DOHH2 (cell line): ENCODE results near the gene ZNF608.

Experiments used
- H3F3A ChIP-seq: fragments of 200-600 bp; sonication (generic), shearing (Covaris generic); 2 replicates; pipeline ENCODE4 v1.6.0; 2016; ENCODE audit warnings: antibody characterized with exemption, mild to moderate bottlenecking; ENCODE audit not compliant: control insufficient read depth, insufficient read depth
- H3K27ac ChIP-seq: fragments of 200-600 bp; sonication (generic); 2 replicates; pipeline ENCODE4 v1.5.1; 2014; ENCODE audit warnings: low read depth, mild to moderate bottlenecking, low read length, moderate library complexity
- H3K27me3 ChIP-seq: fragments of 200-600 bp; sonication (generic); 2 replicates; pipeline ENCODE4 v1.6.1; 2014; ENCODE audit warnings: mild to moderate bottlenecking, low read length, mixed read lengths; ENCODE audit not compliant: control insufficient read depth
- H3K36me3 ChIP-seq: fragments of 200-600 bp; sonication (generic); 2 replicates; pipeline ENCODE4 v1.6.1; 2014; ENCODE audit warnings: mild to moderate bottlenecking, low read length, moderate library complexity, mixed read lengths; ENCODE audit not compliant: control insufficient read depth
- H3K4me1 ChIP-seq: fragments of 200-600 bp; sonication (generic); 2 replicates; pipeline ENCODE4 v1.6.1; 2014; ENCODE audit warnings: mild to moderate bottlenecking, low read length, mixed read lengths; ENCODE audit not compliant: control insufficient read depth
- H3K4me2 ChIP-seq: fragments of 200-600 bp; sonication (generic); 2 replicates; pipeline ENCODE4 v1.6.0; 2014; ENCODE audit warnings: mild to moderate bottlenecking, low read length, moderate library complexity
- H3K4me3 ChIP-seq: fragments of 200-600 bp; sonication (generic); 2 replicates; pipeline ENCODE4 v1.5.1; 2014; ENCODE audit warnings: mild to moderate bottlenecking, low read length, mixed read lengths
- H3K79me2 ChIP-seq: fragments of 200-600 bp; sonication (generic); 2 replicates; pipeline ENCODE4 v1.6.1; 2014; ENCODE audit warnings: mild to moderate bottlenecking, low read length, mixed read lengths; ENCODE audit not compliant: control insufficient read depth
- H3K9me2 ChIP-seq: fragments of 200-600 bp; sonication (generic); replicated peaks from 2 replicates; pipeline ENCODE4 v1.6.1; 2014; ENCODE audit warnings: mild to moderate bottlenecking, low read length, mixed read lengths; ENCODE audit not compliant: control insufficient read depth
- H3K9me3 ChIP-seq: fragments of 200-600 bp; sonication (generic); 2 replicates; pipeline ENCODE4 v1.6.1; 2014; ENCODE audit warnings: antibody characterized with exemption, low read length, mixed read lengths; ENCODE audit not compliant: control insufficient read depth, insufficient read depth
- H4K20me1 ChIP-seq: fragments of 200-600 bp; sonication (generic); 2 replicates; pipeline ENCODE4 v1.6.0; 2014; ENCODE audit warnings: low read depth, mild to moderate bottlenecking, antibody characterized with exemption, low read length, moderate library complexity; ENCODE audit not compliant: control insufficient read depth, insufficient read depth
- CTCF ChIP-seq: fragments of 200-600 bp; sonication (generic); IDR thresholded peaks from one replicate; pipeline ENCODE4 v1.5.1; 2014; ENCODE audit warnings: antibody characterized with exemption, mild to moderate bottlenecking, low read depth, low read length; ENCODE audit not compliant: poor library complexity, severe bottlenecking
- EZH2phosphoT487 ChIP-seq: fragments of 200-600 bp; sonication (generic); IDR thresholded peaks from 2 replicates; pipeline ENCODE4 v1.6.1; 2017; ENCODE audit warnings: borderline replicate concordance, mild to moderate bottlenecking, antibody characterized with exemption, low read length, moderate library complexity, mixed read lengths

Gene ZNF608

DNA sequence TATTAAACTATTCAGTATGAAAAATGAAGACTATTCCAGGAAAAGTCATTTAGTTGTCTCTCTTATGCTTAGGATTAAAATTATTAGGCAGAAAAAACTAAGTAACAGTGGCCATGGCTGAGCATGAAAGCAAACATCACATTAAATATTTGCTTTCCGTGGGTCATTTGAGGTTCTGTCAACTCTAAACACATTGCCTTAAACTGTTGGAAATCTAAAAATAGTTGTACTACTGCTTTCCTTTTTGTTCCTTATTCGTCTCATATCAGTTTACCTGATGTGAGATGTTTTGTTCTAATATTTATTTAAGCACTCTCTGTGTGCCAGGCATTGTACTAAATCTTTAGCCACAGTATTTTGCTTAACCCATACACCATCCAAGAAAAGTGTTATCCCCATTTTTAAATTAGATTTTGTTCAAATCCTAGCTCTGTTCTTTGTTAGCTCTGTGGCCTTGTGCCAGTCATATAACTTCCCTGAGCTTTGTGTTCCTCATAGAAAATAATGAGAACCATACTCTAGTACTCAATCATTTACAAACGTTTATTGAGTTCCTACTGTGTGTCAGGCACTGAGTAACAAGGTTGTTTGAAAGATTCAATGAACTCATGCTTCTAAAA, 18.7 kb upstream of the ZNF608 start:
- peaks cover 16% of the 10 kb centered on the region for H3K4me1 ChIP-seq
- no peaks in the 10 kb centered on the region for H3K36me3 ChIP-seq
- no peaks in the 10 kb centered on the region for H4K20me1 ChIP-seq
- H3K27ac ChIP-seq, result no peak overlapping the region
- TF ChIP-seq CTCF (no peak), EZH2phosphoT487 (no peak)
- no peaks in the 10 kb centered on the region for H3K9me2 ChIP-seq
- no peaks in the 10 kb centered on the region for H3K79me2 ChIP-seq
- H3K9me3 ChIP-seq, result no peaks in the 10 kb centered on the region
- no peak overlapping the region for H3K4me3 ChIP-seq
- H3K27me3 ChIP-seq, result no peaks in the 10 kb centered on the region
- H3K4me2 ChIP-seq, result peak overlapping the region; percentile 16; the same call in 1 of the 2 replicates
- no peaks in the 10 kb centered on the region for H3F3A ChIP-seq

DNA sequence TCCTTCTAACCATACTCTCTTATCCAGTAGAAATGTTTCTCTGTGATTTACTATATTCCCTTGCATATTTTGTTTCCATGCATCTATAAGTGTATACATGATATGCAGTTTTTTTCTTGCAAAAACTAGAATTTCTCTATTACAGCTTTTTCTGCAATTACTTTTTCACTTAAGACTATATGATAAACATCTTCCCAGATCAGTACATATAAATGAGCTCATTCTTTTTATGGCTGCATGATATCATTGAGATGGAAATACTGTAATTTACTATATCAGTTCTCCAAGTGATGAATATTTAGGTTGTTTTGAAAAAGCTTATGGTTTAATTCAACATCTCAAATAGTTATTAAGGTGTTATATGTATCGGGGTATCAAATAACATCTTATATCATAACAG, 18.1 kb upstream of the ZNF608 start:
- H3K27ac ChIP-seq, result no peak overlapping the region
- H3F3A ChIP-seq, result no peaks in the 10 kb centered on the region
- no peaks in the 10 kb centered on the region for H3K27me3 ChIP-seq
- H3K4me2 ChIP-seq, result no peak overlapping the region
- no peak overlapping the region for H3K4me3 ChIP-seq
- TF ChIP-seq CTCF (no peak), EZH2phosphoT487 (no peak)
- no peaks in the 10 kb centered on the region for H3K79me2 ChIP-seq
- H3K9me3 ChIP-seq, result no peaks in the 10 kb centered on the region
- H4K20me1 ChIP-seq, result no peaks in the 10 kb centered on the region
- H3K36me3 ChIP-seq, result no peaks in the 10 kb centered on the region
- H3K9me2 ChIP-seq, result no peaks in the 10 kb centered on the region
- H3K4me1 ChIP-seq, result peaks cover 18% of the 10 kb centered on the region

- Histone ChIP-seq H4K20me1 (no peaks in the 10 kb centered on the region), H3K27me3 (no peaks in the 10 kb centered on the region), H3K36me3 (no peaks in the 10 kb centered on the region), H3K4me3 (no peak overlapping the region), H3K9me2 (no peaks in the 10 kb centered on the region), H3K4me1 (peaks cover 18% of the 10 kb centered on the region), H3F3A (no peaks in the 10 kb centered on the region), H3K9me3 (no peaks in the 10 kb centered on the region), H3K27ac (no peak overlapping the region), H3K4me2 (no peak overlapping the region), H3K79me2 (no peaks in the 10 kb centered on the region)
- TF ChIP-seq EZH2phosphoT487 (no peak), CTCF (no peak)
These were observed 14.6 kb upstream of the ZNF608 start for GRCh38 chr5:124761010-124761409.
